RWPE1 (cell line): ENCODE results near the gene CYP4V2.
"Not testable (repeated sequence)": the region's sequence is repeated elsewhere in the genome, so short reads cannot be mapped to it uniquely, and the experiment has no call there.

Experiments used
- CTCF ChIA-PET: fragments of 350-600 bp; sonication (Branson Sonifier 250); formaldehyde crosslinking; extraction: SDS; loops from one replicate; lab custom pipeline; 2021; lab: Yijun Ruan, JAX
- POLR2A ChIA-PET: fragments of 400-600 bp; formaldehyde crosslinking; extraction: SDS; loops from one replicate; lab custom pipeline; 2020; ENCODE audit warnings: antibody characterized with exemption; ENCODE audit not compliant: low non-redundant PET; lab: Yijun Ruan, JAX
- DNase-seq: peaks from one replicate; pipeline ENCODE4 v3.0.0; 2012; ENCODE audit warnings: low spot score
- H3K27ac ChIP-seq: fragments of 450-650 bp; 2 replicates; pipeline ENCODE4 v1.5.1; 2017
- TF ChIP-seq, protein P1 (sequence below): fragments of 450-650 bp; conservative IDR thresholded peaks from 2 replicates; pipeline ENCODE4 v1.5.1; 2017; ENCODE audit warnings: low read depth, mild to moderate bottlenecking

The CYP4V2 gene

DNA sequence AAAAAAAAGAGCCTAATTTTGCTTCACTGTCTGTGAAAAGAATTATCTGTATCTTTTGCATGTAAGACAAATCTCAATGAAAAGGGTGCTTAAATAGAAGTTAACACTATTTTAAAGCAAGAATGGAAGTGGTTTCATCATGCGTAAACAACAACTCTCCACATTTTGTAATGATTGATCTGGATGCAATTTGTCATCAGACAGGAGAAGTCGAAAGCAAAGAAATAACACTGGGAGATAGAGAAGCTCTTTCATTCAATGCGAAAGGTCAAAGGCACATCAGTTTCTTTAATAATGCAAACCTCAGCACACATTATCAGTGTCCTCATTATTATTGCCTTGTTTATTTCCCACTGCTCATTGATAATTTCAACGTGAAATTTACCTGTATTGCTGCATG, 44.8 kb downstream of the CYP4V2 start:
- ChIA-PET CTCF (no interaction called here), POLR2A (no interaction called here)
- H3K27ac ChIP-seq = no peak overlapping the region
- TF ChIP-seq, protein P1, sequence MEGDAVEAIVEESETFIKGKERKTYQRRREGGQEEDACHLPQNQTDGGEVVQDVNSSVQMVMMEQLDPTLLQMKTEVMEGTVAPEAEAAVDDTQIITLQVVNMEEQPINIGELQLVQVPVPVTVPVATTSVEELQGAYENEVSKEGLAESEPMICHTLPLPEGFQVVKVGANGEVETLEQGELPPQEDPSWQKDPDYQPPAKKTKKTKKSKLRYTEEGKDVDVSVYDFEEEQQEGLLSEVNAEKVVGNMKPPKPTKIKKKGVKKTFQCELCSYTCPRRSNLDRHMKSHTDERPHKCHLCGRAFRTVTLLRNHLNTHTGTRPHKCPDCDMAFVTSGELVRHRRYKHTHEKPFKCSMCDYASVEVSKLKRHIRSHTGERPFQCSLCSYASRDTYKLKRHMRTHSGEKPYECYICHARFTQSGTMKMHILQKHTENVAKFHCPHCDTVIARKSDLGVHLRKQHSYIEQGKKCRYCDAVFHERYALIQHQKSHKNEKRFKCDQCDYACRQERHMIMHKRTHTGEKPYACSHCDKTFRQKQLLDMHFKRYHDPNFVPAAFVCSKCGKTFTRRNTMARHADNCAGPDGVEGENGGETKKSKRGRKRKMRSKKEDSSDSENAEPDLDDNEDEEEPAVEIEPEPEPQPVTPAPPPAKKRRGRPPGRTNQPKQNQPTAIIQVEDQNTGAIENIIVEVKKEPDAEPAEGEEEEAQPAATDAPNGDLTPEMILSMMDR = no peak
- DNase-seq = no peak

DNA sequence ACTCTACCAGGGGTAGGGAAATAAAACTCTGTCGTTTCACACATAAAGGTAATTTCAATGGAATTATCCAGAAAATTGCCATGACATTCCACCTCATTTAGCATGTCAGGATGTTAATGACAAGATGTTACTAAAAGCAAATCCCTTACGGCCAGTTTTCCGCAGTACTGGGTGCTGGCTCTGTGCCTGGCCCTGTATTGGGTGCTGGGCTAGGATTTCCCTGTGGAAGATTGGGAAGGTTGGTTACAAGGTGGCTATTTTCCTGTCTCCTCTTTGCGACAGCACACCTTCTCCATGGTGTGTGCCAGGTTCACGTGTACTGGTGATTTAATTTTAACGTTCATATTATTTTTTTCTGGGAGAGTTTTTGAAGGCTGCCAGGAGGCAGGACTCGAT, 49.1 kb downstream of the CYP4V2 start:
- ChIA-PET POLR2A (no interaction called here), CTCF (no interaction called here)
- TF ChIP-seq, protein P1 = no peak
- no peak for DNase-seq
- no peak overlapping the region for H3K27ac ChIP-seq

DNA sequence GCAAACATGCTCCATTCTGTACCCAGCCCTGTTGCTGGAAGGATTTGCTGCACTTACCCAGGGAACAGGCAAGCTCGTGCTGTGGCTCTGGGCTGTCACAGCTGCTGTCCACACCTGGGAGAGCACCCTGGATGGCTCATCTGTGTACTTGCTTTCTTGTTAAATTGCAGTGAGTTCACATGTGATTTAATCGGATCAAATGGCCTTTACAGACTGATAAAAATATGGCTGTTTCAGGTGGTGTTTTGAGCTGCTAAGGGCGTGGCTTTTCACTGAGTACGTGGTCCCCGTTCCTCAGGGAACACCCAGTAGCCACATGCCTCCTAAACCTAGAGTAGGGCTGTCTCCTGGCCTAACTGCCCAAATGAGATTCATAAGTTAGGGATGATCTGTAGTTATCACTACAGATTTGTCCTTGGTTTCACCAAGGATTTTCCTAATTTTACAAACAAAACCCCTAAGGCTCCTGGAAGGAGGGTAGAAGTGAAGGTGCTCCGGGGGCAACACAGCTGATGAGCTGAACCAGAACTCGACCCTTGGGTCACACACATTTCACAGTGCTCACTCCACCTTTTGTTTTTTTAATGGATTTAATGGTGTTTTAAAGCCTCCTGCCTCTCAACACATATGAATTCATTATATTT, 49.6 kb downstream of the CYP4V2 start:
- ChIA-PET CTCF (no interaction called here), POLR2A (no interaction called here)
- DNase-seq = no peak
- TF ChIP-seq, protein P1 = no peak
- H3K27ac ChIP-seq = no peak overlapping the region

DNA sequence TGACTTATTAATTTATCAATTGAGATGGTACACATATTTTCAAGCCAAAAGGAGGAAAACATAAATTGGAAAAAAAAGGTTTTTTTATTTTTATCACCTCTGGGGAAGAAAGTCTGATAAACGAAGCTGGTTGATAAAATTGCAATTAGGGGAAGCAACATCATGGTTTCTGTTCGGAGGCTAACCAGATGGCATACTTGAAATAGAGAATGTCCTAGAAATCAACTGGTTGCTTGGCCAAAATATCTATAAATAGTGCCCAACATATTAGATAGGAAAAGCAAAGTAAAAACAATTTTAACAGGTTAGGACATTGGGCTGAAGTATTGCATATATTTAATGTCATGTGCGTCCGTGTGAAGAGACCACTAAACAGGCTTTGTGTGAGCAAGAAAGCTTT, 50.2 kb downstream of the CYP4V2 start:
- TF ChIP-seq, protein P1 = no peak
- no peak overlapping the region for H3K27ac ChIP-seq
- POLR2A ChIA-PET = no interaction called here
- CTCF ChIA-PET = no interaction called here
- no peak for DNase-seq

DNA sequence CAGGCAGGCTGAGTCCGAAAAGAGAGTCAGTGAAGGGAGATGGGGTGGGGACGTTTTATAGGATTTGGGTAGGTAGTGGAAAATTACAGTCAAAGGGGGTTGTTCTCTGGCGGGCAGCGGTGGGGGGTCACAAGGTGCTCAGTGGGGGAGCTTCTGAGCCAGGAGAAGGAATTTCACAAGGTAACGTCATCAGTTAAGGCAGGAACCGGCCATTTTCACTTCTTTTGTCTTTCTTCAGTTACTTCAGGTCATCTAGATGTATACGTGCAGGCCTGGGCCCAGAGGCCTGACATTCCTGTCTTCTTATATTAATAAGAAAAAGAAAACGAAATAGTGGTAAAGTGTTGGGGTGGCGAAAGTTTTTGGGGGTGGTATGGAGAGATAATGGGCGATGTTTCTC, 50.7 kb downstream of the CYP4V2 start:
- DNase-seq, H3K27ac ChIP-seq, CTCF ChIA-PET, POLR2A ChIA-PET: not testable (repeated sequence)

DNA sequence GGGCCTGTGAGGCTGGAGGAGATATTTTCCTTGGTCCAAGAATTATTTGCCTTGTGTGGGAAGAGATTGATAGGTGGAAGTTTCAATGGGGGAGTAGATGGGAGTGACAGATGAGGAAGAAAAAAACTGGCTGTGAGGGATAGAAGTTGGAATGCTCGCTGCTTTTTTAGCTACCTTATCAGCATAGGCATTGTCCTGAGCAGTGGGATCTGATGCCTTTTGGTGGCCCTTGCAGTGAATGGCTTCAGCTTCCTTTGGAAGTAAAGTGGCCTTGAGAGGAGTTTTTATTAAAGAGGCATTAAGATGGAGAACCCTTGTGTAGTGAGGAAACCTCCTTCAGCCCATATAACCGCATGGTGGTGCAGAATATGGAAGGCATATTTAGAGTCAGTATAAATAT, 52.0 kb downstream of the CYP4V2 start:
- DNase-seq = no peak
- TF ChIP-seq, protein P1 = no peak
- ChIA-PET CTCF (no interaction called here), POLR2A (no interaction called here)
- no peak overlapping the region for H3K27ac ChIP-seq

DNA sequence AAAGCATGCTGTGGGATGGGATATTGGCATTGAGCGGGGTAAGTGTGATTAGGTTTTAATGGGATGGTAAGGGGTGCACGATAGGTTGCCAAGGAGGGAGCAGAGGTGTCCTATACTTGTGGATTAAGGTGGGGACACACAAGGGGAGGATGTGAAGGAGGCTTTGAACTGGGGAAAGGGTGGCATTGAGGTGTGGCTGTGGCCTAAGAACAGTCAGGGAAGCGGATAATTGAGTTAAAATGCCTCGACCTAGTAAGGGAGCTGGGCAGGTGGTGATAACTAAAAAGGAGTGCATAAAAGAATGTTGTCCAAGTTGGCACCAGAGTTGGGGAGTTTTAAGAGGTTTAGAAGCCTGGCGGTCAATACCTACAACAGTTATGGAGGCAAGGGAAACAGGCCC, 53.5 kb downstream of the CYP4V2 start:
- POLR2A ChIA-PET = no interaction called here
- CTCF ChIA-PET = no interaction called here
- TF ChIP-seq, protein P1 = no peak

DNA sequence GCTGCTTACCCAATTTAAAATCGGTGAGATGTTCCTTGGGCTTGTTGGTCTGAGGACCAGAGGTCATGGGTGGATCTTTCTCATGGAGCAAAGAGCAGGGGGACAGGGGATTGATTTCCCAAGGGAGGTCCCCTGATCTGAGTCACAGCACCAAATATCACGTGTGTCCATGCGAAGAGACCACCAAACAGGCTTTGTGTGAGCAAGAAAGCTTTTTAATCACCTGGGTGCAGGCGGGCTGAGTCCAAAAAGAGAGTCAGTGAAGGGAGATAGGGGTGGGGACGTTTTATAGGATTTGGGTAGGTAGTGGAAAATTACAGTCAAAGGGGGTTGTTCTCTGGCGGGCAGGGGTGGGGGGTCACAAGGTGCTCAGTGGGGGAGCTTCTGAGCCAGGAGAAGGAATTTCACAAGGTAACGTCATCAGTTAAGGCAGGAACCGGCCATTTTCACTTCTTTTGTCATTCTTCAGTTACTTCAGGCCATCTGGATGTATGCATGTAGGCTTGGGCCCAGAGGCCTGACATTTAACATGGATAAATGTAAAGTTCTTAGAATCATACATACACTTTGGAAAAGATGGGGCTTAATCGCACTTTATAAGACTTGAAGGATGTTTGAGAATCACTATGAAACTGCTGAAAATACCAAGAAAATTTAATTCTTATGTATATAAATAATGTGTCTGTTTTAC, 55.8 kb downstream of the CYP4V2 start:
- POLR2A ChIA-PET, CTCF ChIA-PET, H3K27ac ChIP-seq, DNase-seq: not testable (repeated sequence)

More for the DNA sequence above, 53.5 kb downstream of the CYP4V2 start:
- H3K27ac ChIP-seq = no peak overlapping the region
- no peak for DNase-seq
